Measurements from ENCODE around the gene SDC1. TPM values are rescaled to one million over a fixed set of nuclear protein-coding genes. Genes with fewer than 3 reads are reported as not detected.

The SDC1 gene
- polyA plus RNA-seq, 1 experiment, result 42.0 TPM

DNA sequence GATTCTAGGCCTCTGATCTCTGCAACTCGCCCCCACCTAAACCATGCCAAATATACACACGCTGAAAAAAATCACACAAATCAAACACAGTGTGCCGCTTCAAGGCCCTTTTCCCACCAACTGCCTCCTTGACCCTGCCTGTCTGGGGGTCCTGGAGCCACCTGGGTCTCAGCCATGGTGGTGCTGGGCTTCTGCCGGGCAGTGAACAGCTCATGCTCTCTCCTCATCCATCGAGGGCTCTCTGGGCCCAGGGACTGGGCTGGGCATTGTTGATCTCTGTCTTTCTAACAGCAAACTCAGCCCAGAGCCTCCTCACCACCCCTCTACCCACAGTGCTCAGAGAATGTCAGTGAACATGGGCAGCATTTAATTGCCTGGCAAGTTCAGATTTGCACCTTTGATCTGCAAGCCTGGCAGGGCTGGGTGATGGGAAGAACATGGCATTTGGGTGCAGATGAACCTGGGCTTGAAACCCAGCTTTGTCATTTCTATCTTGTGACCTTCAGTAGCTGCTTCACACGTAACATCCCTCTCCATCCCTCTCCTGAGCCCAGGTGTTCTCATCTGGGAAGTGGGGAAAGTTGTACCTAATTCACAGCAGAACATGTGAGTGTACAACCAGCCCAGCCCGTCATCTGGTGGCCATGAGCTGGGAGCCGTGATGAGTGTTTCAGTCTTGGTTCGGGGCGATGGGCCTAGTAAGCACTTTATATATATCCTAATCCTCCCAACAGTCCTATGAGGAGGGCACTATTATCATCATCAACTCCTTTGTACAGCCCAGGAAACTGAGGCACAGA, 46.1 kb downstream of the SDC1 start:
- TF ChIP-seq, protein P1, sequence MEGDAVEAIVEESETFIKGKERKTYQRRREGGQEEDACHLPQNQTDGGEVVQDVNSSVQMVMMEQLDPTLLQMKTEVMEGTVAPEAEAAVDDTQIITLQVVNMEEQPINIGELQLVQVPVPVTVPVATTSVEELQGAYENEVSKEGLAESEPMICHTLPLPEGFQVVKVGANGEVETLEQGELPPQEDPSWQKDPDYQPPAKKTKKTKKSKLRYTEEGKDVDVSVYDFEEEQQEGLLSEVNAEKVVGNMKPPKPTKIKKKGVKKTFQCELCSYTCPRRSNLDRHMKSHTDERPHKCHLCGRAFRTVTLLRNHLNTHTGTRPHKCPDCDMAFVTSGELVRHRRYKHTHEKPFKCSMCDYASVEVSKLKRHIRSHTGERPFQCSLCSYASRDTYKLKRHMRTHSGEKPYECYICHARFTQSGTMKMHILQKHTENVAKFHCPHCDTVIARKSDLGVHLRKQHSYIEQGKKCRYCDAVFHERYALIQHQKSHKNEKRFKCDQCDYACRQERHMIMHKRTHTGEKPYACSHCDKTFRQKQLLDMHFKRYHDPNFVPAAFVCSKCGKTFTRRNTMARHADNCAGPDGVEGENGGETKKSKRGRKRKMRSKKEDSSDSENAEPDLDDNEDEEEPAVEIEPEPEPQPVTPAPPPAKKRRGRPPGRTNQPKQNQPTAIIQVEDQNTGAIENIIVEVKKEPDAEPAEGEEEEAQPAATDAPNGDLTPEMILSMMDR (IDR thresholded peaks at IDR 0.05; ENCODE audit: insufficient read depth, low read depth, low read length), result no peak
- Histone ChIP-seq H3K4me3 (ENCODE audit: low read depth, low read length) (no peak overlapping the region), H3K36me3 (ENCODE audit: control insufficient read depth, insufficient read depth, low read length) (no peaks in the 10 kb centered on the region), H3K27me3 (ENCODE audit: control insufficient read depth, insufficient read depth, low read length) (no peaks in the 10 kb centered on the region; the same call in 1 of the 2 replicates)
- no peak for DNase-seq (ENCODE audit: low read depth)
- CTCF ChIA-PET, result interaction anchor here (0.7 to 2.5 kb wide), 4 partner anchors 10 to 46 kb away, joined by 3 to 7 read pairs (median 3); partner anchors contain the start of gene SDC1
- POLR2A ChIA-PET, result no interaction called here

DNA sequence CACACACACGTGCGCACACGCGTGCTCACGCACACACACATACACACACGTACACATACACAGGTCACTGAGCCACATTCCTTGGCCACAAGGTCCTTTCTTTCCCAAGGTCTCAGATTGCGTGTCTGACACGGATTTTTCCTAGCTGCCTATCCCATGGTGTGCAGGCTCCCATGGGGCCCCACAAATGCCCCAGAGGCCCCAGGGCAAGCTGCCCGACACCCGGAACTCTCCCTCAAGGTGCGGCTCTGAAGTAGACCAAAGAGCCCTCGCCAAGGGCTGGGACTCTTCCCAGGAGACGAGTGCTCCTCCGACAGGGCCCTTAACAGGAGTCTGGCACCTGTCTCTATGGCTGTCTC, 46.7 kb downstream of the SDC1 start:
- Histone ChIP-seq H3K36me3 (ENCODE audit: control insufficient read depth, insufficient read depth, low read length) (no peaks in the 10 kb centered on the region), H3K4me3 (ENCODE audit: low read depth, low read length) (no peak overlapping the region), H3K27me3 (ENCODE audit: control insufficient read depth, insufficient read depth, low read length) (no peaks in the 10 kb centered on the region; the same call in 1 of the 2 replicates)
- TF ChIP-seq, protein P1 (IDR thresholded peaks at IDR 0.05; ENCODE audit: insufficient read depth, low read depth, low read length), result no peak
- DNase-seq (ENCODE audit: low read depth), result no peak
- POLR2A ChIA-PET, result no interaction called here
- CTCF ChIA-PET, result interaction anchor here (0.7 to 2.5 kb wide), 3 partner anchors 11 to 38 kb away, joined by 3 to 7 read pairs (median 3); no protein-coding TSS in a partner anchor

DNA sequence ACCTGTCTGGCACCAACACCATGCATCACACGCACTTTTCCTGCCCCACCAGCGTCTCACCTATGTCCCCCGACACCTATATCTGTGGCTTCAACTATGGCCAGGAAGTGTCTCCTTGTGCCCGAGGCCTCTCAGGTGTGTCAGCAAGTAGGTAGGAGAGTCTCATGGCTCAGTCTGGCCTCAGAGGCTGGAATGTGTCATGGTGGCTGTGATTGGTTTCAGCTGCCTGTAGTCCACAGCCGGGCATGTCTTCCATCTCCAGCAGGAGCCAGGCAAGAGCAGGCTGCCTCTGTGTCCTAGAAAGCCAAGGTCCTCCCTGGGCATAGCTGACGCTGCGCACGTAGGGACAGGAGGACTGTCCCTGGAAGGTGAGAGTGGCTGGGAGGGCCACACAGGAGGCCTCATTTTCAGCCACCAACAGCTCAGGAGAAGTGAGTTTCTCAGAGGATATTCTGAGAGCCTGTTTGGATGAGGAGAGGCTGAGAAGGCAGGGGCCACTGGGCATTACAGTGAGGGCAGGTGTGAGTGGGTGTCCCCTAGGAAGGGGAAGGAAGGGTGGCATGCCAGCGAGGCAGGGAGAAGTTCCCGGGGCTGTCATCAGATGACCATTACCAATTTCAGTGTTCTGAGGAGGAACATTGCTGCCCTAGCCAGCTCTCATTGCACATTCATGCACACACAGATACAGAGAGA, 47.2 kb downstream of the SDC1 start:
- no peak for DNase-seq (ENCODE audit: low read depth)
- TF ChIP-seq, protein P1 (IDR thresholded peaks at IDR 0.05; ENCODE audit: insufficient read depth, low read depth, low read length), result no peak
- ChIA-PET CTCF (interaction anchor here (0.7 to 2.5 kb wide), 3 partner anchors 11 to 38 kb away, joined by 3 to 7 read pairs (median 3); no protein-coding TSS in a partner anchor), POLR2A (no interaction called here)
- no peak overlapping the region for H3K4me3 ChIP-seq (ENCODE audit: low read depth, low read length)
- no peaks in the 10 kb centered on the region; the same call in 1 of the 2 replicates for H3K27me3 ChIP-seq (ENCODE audit: control insufficient read depth, insufficient read depth, low read length)
- no peaks in the 10 kb centered on the region for H3K36me3 ChIP-seq (ENCODE audit: control insufficient read depth, insufficient read depth, low read length)

DNA sequence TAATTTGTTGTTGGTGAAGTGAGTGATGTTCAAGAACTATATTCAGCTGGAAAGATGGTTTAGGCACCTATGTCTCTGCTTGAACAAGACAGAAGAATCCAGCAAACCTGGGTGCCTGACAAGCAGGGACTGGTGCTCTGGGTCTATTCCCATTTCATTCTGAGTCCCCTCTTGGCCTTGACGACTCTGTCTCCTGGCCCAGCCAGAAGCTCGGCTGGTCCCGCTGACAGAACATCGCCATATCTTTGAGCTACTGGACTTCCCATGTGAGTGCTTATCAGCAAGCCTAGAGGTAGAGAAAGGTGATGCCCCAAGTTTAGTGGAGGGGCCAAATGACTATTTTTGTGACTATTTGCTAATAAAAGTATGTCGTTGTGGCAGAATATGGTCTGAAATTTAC, 48.2 kb downstream of the SDC1 start:
- TF ChIP-seq, protein P1 (IDR thresholded peaks at IDR 0.05; ENCODE audit: insufficient read depth, low read depth, low read length), result no peak
- H3K4me3 ChIP-seq (ENCODE audit: low read depth, low read length), result no peak overlapping the region
- no peaks in the 10 kb centered on the region; the same call in 1 of the 2 replicates for H3K27me3 ChIP-seq (ENCODE audit: control insufficient read depth, insufficient read depth, low read length)
- no peak for DNase-seq (ENCODE audit: low read depth)
- no peaks in the 10 kb centered on the region for H3K36me3 ChIP-seq (ENCODE audit: control insufficient read depth, insufficient read depth, low read length)
- ChIA-PET CTCF (interaction anchor here (0.5 to 0.8 kb wide), 2 partner anchors 9 to 41 kb away, joined by 3 to 4 read pairs; no protein-coding TSS in a partner anchor), POLR2A (no interaction called here)

DNA sequence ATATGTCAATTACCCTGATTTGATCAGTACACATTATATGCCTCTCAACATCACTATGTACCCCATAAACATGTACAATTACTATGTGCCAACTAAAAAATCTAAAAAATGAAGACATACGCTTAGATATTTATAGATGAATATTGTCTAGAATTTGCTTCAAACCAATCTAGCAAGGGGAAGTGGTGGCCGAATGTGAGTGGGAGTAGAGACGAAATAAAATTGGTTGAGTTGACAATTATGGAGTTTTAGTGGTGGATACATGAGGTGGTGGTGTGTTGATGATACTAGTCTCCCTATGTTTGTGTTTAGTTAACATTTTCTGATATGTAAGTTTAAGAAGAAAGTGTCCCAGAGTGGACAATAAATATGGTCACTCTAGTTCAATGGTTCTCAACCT, 49.0 kb downstream of the SDC1 start:
- Histone ChIP-seq H3K4me3 (ENCODE audit: low read depth, low read length) (no peak overlapping the region), H3K36me3 (ENCODE audit: control insufficient read depth, insufficient read depth, low read length) (no peaks in the 10 kb centered on the region), H3K27me3 (ENCODE audit: control insufficient read depth, insufficient read depth, low read length) (no peaks in the 10 kb centered on the region; the same call in 1 of the 2 replicates)
- TF ChIP-seq, protein P1 (IDR thresholded peaks at IDR 0.05; ENCODE audit: insufficient read depth, low read depth, low read length), result no peak
- no peak for DNase-seq (ENCODE audit: low read depth)
- POLR2A ChIA-PET, result no interaction called here
- CTCF ChIA-PET, result no interaction called here
